ENCODE data around the gene IFT20. TPM values are rescaled to one million over a fixed set of nuclear protein-coding genes. Genes with fewer than 3 reads are reported as not detected.

IFT20 gene
- total and polyA plus RNA-seq, 2 of the 13 experiments (the other 11 are each of a cell fraction or from before 2014, with no cell fraction given): 28.0 to 37.8 TPM

DNA sequence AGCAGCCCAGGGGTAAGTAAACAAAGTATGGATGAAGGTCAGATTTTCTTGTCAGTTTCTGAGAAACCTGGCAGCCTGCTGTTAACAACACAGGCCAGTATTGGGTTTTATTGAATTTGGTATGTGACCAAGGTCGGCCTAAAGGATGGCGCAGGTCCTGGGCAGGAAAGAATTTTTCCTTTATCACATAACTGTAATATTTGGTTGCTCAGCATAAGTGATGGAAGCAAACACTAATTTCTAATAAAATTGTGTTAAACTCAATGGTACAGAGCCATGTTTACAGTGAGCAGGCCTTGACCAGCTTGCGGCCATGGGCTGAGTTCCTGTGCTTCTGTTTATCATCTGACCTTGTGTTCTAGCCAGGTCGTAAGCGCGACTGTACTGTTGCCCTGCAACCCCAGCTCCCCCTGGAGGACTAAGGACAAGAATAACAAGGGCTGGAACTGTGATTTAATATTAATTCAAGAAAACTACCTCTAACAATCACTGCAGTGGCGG is 11.5 kb upstream of the IFT20 start (continued):
- TF ChIP-seq SAP130 (CRISPR knock-in tag; IDR thresholded peaks at IDR 0.05; ENCODE audit: low read depth) (peak; percentile 78; the same call in 1 of the 2 replicates), ZNF773 (CRISPR knock-in tag; IDR thresholded peaks at IDR 0.05; ENCODE audit: borderline replicate concordance) (no peak), MXI1 (IDR thresholded peaks at IDR 0.05; ENCODE audit: borderline replicate concordance, low read depth, low read length) (peak; percentile 49; the same call in 1 of the 3 replicates), ZNF652 (CRISPR knock-in tag; IDR thresholded peaks at IDR 0.05; ENCODE audit: borderline replicate concordance, low read depth) (peak; percentile 39; the same call in 1 of the 2 replicates), ZNF234 (CRISPR knock-in tag; conservative IDR thresholded peaks at IDR 0.05) (no peak), MIER3 (CRISPR knock-in tag; IDR thresholded peaks at IDR 0.05; ENCODE audit: borderline replicate concordance) (0 out of 2 replicates have a peak, but pooled peaks have one; percentile 35), ZNF280D (CRISPR knock-in tag; IDR thresholded peaks at IDR 0.05) (0 out of 2 replicates have a peak, but pooled peaks have one; percentile 55), ZNF619 (CRISPR knock-in tag; IDR thresholded peaks at IDR 0.05) (0 out of 2 replicates have a peak, but pooled peaks have one; percentile 17), ZNF512 (CRISPR knock-in tag; IDR thresholded peaks at IDR 0.05) (no peak), KLF9 (CRISPR knock-in tag; IDR thresholded peaks at IDR 0.05; ENCODE audit: low read depth) (0 out of 2 replicates have a peak, but pooled peaks have one; percentile 66), ZNF562 (CRISPR knock-in tag; IDR thresholded peaks at IDR 0.05; ENCODE audit: borderline replicate concordance) (no peak), NR2F6 (IDR thresholded peaks at IDR 0.05) (0 out of 2 replicates have a peak, but pooled peaks have one; percentile 27), NR2F6 (CRISPR knock-in tag; IDR thresholded peaks at IDR 0.05) (peak; percentile 67), TFDP2 (CRISPR knock-in tag; IDR thresholded peaks at IDR 0.05) (0 out of 2 replicates have a peak, but pooled peaks have one; percentile 29), FOXJ3 (CRISPR knock-in tag; IDR thresholded peaks at IDR 0.05; ENCODE audit: borderline replicate concordance) (peak; percentile 89; the same call in 1 of the 2 replicates), HDAC1 (CRISPR knock-in tag; IDR thresholded peaks at IDR 0.05) (peak; percentile 54), SMC3 (IDR thresholded peaks at IDR 0.05; ENCODE audit: low read length) (peak; percentile 74), MED1 (CRISPR knock-in tag; IDR thresholded peaks at IDR 0.05) (peak; percentile 55), HMG20A (CRISPR knock-in tag; IDR thresholded peaks at IDR 0.05; ENCODE audit: borderline replicate concordance) (peak; percentile 29; the same call in 1 of the 2 replicates), SALL1 (CRISPR knock-in tag; IDR thresholded peaks at IDR 0.05) (peak; percentile 77), ZNF878 (CRISPR knock-in tag; IDR thresholded peaks at IDR 0.05) (no peak)
- TF ChIP-seq, protein P1, sequence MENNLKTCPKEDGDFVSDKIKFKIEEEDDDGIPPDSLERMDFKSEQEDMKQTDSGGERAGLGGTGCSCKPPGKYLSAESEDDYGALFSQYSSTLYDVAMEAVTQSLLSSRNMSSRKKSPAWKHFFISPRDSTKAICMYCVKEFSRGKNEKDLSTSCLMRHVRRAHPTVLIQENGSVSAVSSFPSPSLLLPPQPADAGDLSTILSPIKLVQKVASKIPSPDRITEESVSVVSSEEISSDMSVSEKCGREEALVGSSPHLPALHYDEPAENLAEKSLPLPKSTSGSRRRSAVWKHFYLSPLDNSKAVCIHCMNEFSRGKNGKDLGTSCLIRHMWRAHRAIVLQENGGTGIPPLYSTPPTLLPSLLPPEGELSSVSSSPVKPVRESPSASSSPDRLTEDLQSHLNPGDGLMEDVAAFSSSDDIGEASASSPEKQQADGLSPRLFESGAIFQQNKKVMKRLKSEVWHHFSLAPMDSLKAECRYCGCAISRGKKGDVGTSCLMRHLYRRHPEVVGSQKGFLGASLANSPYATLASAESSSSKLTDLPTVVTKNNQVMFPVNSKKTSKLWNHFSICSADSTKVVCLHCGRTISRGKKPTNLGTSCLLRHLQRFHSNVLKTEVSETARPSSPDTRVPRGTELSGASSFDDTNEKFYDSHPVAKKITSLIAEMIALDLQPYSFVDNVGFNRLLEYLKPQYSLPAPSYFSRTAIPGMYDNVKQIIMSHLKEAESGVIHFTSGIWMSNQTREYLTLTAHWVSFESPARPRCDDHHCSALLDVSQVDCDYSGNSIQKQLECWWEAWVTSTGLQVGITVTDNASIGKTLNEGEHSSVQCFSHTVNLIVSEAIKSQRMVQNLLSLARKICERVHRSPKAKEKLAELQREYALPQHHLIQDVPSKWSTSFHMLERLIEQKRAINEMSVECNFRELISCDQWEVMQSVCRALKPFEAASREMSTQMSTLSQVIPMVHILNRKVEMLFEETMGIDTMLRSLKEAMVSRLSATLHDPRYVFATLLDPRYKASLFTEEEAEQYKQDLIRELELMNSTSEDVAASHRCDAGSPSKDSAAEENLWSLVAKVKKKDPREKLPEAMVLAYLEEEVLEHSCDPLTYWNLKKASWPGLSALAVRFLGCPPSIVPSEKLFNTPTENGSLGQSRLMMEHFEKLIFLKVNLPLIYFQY (CRISPR knock-in tag; IDR thresholded peaks at IDR 0.05; ENCODE audit: borderline replicate concordance): peak; percentile 46; the same call in 1 of the 2 replicates

Measured in HepG2 (cell line).